Gastroesophageal sphincter (tissue), 3 donors: ENCODE results near the gene COL28A1.

ENCODE experiments used
- EP300 ChIP-seq: sonication (generic); formaldehyde crosslinking; IDR thresholded peaks from one replicate; pipeline ENCODE4 v1.6.1; 2017; ENCODE audit warnings: antibody characterized with exemption, mild to moderate bottlenecking
- POLR2A ChIP-seq, 2 donors: fragments of 450-650 bp; IDR thresholded peaks; one replicate each; pipeline ENCODE4 v1.6.1; 2017; ENCODE audit warnings: antibody characterized with exemption in 2 of 2, mild to moderate bottlenecking in 2 of 2, moderate library complexity in 1 of 2
- TF ChIP-seq, protein P1 (sequence below), 4 experiments: fragments of 200-600 bp in 2 of 4; fragments of 450-650 bp in 2 of 4; sonication (generic) in 1 of 4; IDR thresholded peaks; one replicate each; pipeline ENCODE4 v1.5.1; 2017 to 2019; ENCODE audit warnings: antibody characterized with exemption in 4 of 4, mild to moderate bottlenecking in 2 of 4, moderate library complexity in 2 of 4

DNA sequence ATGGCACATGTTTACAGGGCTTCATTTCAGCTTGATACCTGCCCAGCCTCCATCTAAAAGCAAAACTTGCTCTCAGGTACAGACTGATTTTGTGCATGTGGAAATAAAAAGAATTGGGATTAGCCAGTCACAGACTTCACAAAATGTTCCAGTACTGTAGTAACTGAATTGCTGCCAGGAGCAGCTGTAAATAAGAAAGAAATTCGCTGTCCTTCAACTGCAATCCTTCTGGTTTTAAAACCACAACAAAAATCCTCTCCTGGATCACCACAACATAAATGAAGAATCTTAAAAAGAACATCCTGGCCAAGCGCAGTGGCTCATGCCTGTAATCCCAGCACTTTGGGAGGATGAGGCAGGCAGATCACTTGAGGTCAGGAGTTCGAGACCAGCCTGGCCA lies 27.1 kb upstream of the COL28A1 start:
- no peak for TF ChIP-seq POLR2A (IDR thresholded peaks at IDR 0.05)
- no peak for TF ChIP-seq EP300
- TF ChIP-seq, protein P1, sequence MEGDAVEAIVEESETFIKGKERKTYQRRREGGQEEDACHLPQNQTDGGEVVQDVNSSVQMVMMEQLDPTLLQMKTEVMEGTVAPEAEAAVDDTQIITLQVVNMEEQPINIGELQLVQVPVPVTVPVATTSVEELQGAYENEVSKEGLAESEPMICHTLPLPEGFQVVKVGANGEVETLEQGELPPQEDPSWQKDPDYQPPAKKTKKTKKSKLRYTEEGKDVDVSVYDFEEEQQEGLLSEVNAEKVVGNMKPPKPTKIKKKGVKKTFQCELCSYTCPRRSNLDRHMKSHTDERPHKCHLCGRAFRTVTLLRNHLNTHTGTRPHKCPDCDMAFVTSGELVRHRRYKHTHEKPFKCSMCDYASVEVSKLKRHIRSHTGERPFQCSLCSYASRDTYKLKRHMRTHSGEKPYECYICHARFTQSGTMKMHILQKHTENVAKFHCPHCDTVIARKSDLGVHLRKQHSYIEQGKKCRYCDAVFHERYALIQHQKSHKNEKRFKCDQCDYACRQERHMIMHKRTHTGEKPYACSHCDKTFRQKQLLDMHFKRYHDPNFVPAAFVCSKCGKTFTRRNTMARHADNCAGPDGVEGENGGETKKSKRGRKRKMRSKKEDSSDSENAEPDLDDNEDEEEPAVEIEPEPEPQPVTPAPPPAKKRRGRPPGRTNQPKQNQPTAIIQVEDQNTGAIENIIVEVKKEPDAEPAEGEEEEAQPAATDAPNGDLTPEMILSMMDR (IDR thresholded peaks at IDR 0.05), result no peak
